ENCODE results near the gene KLF9.

KLF9 gene

DNA sequence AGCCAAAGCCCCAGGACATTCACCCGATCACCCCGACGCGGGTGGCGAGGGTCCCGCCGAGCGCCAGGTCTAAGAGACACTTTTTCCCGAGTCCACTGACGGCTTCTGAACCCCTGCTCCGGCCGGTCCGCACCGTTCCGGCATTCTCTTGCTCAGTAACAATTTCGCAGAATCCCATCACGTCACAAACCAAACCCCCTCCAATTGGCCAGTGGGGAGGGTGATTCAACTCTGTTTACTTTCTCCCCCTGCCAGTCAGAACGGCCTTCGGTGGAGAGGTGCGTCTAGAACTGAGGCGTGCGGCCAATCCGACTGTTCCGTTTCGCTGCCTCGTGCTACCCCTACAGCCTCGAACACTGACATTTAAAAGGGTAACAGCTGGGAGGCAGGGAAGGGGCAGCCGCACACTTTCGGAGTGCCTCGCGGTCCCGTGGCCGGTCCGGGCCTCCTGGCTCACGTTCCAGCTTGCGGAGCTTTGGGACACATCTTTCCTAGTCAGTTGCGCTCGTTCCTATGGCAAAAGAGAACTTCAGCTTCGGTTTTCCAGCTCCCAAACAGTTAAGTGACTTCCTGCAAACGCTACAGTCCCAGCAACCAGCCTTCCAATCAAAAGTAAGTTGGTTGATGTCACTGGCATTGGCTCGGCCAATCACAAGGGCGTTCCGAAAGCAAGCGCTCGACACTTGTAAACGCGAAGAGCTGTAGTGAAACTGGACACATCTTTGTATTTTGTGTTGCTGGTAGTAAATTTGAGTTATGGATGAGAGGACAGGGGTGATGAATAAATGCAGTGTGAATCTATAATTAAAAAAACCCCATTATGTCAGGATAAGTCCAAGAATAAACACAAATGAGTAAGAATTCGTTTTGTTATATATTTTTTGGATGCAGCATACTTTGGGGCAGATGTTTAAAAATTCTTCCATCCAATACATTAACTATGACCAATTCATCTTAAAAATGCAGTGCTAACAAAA is at the start of gene KLF9:
Gene KLF9 (minus strand): TSS at position 859 of the 977 bp plus-strand sequence. CDS start 1,294 bp downstream, outside the sequence.
- peak; percentile 87 to 92 for DNase-seq (ENCODE audit: low read depth in 2 of 2)

DNA sequence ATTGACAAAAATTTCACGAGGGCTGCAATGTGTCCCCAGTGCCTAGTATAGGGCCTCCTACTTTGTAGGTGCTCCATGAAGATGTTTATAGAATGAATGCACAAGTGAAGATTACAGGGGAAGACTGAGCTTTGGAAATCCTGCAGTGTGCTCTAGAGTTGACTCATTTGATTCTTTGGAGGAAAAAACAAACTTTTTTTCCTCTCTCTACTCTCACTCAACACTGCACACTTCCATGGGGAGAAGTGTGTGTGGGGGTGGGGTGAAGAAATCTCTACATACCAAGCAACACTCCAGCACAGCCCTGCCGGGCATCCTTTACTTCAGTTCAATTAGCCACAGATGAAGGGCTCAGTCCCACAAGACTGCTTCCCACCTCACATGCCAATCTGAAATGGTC is 49.4 kb upstream of the KLF9 start:
- no peak for DNase-seq (ENCODE audit: low read depth in 2 of 2)

DNA sequence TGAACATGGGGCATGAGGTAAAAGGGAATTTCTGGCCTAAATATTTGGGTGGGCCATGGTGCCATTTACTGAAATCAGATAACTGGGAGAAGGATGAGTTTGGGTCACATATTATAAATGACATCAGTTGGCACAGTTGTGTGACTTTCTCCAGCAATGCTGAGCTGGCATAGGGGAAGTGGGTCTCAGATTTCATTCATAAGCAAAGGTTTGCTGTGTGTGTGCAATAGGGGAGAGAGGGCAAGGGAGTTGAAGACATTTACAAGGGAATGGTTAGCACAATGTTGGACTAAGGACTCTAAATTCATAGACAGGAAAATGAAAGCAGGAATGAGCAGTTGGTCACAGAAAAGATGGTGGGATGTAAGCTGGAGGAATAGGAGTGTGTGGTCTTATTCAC is 47.8 kb upstream of the KLF9 start:
- DNase-seq (ENCODE audit: low read depth in 2 of 2) = no peak

GRCh38 chr9:70457235-70457634 is 42.8 kb upstream of the KLF9 start:
- no peak for DNase-seq (ENCODE audit: low read depth in 2 of 2)

DNA sequence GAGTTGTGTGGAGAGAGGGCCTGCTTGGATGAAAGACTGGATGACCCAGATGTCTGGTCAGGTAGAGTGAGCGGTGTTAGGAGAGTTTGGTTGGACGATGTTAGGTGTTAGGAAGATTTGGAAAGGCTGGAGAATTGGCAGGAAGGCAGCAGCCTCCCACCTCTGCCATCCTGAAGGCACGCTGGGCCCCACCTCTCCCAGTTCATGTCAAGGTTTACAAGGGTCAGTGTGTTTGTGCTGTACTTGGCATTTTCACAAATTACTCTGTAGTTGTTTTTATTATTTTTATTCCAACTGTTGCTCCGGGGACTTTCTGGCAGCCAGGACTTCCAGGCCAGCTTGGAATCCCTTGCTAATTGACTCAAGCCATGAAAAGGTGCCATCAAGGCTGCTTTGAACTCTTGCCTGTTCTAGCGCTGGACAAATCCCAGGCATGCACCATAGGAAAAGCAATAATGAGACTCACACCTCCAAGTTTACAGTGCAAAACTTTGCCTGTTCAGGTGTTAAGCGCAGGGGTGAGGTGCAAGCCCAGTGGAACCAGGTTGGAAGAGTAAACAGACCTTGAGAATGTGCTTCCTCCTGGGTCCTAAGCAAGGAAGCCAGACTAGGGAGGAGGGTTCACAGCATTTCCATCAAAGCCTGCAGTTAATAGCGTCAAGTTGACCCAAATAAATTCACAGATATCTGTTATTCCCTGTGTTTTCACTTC is 41.7 kb upstream of the KLF9 start:
- DNase-seq (ENCODE audit: low read depth in 2 of 2) = no peak

GRCh38 chr9:70452365-70452764 is 37.9 kb upstream of the KLF9 start:
- no peak for DNase-seq (ENCODE audit: low read depth in 2 of 2)

DNA sequence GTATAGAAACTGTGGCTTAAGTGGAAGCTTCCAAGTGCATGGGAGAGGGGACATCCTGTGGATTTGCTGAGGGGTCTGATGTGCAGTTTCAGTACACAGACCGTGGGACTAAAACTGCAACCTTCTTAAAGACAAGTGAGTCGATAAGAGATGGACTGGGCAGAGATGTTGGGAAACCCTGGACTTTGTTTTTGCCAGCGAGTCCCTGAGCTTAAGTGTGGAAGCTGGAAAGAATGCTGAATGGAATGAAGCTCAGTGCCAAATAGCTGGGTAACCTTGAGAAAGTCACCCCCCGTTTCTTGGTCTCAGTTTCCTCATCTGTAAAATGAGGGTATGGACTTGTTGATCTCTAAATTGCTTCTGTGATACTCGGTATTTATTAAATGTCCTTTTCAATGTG is 37.3 kb upstream of the KLF9 start:
- no peak for DNase-seq (ENCODE audit: low read depth in 2 of 2)

DNA sequence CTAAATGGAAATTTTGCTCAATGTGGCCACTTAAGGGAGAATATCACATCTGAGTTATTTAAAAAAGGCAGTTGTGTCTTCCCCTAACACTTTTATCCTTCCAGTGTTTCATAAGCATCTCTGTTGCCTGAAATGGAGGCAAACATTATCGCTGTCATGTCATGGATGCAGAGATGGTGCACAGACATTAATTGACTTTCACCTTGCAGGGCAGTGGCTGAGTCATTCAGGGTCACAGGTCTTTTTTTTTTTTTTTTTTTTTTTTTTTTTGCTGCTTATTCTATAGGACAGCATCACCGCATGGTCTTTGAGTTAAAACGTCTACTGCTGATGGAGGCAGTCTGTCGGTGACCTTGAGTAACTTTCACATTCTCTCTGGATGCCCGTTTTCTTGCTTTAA is 36.3 kb upstream of the KLF9 start:
- no peak for DNase-seq (ENCODE audit: low read depth in 2 of 2)

GRCh38 chr9:70449461-70449860 is 35.0 kb upstream of the KLF9 start:
- no peak for DNase-seq (ENCODE audit: low read depth in 2 of 2)

- no peak for DNase-seq (ENCODE audit: low read depth in 2 of 2)
Measured at GRCh38 chr9:70448919-70449318, 34.5 kb upstream of the KLF9 start.

DNA sequence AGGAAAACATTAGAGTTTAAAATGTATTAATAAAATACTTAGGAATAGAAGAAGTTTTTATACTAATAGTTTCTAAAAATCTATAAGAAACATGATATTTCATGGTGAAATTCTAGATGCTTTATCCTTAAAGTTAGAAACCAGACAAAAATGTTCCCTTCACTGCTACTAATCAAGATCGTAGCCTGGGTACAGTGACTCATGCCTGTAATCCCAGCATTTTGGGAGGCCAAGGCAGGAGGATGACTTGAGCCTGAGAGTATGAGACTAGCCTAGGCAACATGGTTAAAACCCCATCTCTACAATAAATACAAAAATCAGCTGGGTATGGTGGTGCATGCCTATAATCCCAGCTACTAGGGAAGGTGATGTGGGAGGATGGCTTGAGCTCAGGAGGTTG is 30.4 kb upstream of the KLF9 start:
- no peak for DNase-seq (ENCODE audit: low read depth in 2 of 2)

- no peak for DNase-seq (ENCODE audit: low read depth in 2 of 2)
Measured at GRCh38 chr9:70442328-70442848, 27.9 kb upstream of the KLF9 start.

DNA sequence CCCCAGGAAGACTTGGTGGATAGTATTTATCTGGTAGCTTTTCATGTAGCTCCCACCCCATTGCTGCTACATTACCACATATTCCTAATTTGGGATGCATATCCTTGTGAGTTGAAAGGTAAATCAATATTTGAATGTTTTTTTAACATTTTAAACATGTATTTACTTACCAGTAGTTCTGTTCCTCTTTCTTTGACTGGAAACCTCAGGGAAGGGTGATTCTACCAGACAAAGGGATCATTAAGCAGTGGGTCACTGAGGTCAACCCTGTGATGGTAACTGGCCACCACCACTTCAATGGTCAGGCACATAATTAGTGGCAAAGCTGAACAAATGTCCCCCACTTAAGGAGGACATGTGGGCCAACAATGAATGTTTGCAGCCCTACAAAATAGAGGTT is 27.2 kb upstream of the KLF9 start:
- DNase-seq (ENCODE audit: low read depth in 2 of 2) = no peak

- no peak for DNase-seq (ENCODE audit: low read depth in 2 of 2)
Measured at GRCh38 chr9:70439991-70440706, 25.7 kb upstream of the KLF9 start.

DNA sequence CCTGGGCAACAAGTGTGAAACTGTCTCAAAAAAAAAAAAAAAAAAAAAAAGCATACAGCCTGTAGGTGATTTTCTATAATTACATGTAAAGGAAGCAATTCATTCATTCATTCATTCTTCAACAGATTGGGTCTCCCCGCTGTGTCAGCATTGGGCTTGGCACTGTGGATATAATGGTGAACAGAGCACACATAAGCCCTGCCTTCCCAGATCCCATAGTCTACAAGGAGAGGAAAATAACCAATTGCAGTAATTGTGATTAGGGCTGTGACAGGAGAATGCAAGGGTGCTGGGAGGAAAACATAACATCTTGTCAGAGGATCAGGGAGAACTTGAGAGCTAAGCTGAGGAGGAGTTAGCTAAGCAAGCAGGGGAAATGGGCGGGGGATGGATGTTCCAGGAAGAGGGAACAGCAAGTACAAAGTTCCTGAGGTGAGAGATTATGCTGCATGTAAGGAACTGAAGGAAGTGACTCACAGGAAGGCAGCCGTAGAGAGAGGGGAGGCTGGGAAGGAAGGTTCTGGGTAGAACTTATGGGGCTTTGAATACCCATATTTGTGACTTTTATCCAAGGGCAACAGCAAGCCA is 24.0 kb upstream of the KLF9 start:
- DNase-seq (ENCODE audit: low read depth in 2 of 2) = no peak

DNA sequence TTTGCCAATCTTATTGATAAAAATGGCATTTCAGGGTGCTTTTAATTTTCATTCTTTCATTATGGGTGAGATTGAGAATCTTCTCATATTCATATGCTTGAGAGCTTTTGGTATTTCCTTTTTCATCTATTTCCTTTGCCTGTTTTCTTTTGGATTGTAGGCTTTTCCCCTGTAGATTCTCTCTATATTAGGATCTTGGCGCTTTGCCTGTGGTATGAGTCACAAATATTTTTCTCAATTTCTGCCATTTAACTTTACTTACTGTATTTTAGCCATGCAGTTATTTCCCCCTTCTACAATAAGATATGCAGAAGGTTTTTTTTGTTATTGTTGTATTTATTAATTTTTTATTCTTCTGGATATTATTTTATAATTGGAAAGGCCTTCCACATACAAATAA is 21.5 kb upstream of the KLF9 start:
- no peak for DNase-seq (ENCODE audit: low read depth in 2 of 2)

- DNase-seq (ENCODE audit: low read depth in 2 of 2) = no peak
Measured at GRCh38 chr9:70429899-70430298, 15.4 kb upstream of the KLF9 start.

GRCh38 chr9:70428781-70429180 is 14.3 kb upstream of the KLF9 start:
- no peak for DNase-seq (ENCODE audit: low read depth in 2 of 2)

DNA sequence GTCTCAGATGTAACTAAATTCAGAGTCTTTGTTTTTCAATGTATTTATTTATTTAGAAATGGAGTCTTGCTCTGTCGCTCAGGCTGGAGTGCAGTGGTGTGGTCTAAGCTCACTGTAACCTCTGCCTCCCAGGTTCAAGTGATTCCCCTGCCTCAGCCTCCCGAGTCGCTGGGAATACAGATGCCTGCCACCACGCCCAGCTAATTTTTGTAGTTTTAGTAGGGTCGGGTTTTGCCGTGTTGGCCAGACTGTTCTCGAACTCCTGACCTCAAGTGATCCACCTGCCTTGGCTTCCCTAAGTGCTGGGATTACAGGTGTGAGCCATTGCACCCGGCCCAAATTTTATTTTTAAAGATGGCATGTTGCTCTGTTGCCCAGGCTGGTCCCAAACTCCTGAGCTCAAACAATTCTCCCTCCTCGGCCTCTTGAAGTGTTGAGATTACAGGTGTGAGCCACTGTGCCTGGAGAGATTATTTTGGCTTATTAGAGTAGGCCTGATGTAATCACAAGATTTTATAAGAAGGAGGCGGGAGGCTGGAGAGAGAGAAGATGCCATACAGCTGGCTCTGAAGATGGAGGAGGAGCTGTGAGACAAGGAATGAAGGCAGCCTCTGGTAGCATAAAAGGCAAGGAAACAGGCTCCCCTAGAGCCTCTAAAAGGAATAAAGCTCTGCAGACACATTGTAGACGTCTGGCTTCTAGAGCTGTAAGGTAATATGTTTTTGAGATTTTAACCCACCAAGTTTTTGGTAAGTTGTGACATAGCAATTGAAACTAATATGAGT is 12.9 kb upstream of the KLF9 start:
- DNase-seq (ENCODE audit: low read depth in 2 of 2) = no peak

DNA sequence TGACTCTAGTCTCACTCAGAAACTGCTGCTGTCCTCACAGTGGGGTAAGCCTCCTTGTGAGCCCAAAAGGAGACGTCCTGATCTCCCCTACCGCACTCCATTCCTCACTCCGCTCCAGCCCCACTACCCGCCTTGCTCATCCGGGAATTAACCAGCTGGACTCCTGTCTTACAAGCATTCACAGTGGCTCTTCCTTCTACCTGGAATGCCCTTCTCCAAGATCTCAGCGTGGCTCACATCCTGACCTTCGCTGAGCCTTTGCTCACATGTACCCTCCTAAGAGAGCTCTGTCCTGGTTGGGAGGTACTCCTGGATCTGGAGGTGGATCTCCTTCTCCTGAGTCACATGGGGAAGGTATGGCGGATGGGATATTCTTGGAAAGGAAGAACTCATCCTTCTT is 10.7 kb upstream of the KLF9 start:
- DNase-seq (ENCODE audit: low read depth in 2 of 2) = no peak

Measured in stimulated activated CD8-positive, alpha-beta memory T cell treated with anti-CD3 and anti-CD28 coated beads, Interleukin-7, amount 100 ng/mL, for 4 hours (primary cell).